ENCODE measurements around the gene CACNB3.

The CACNB3 gene

GRCh38 chr12:48819986-48820725 is 1.9 kb downstream of the CACNB3 start:
- TF ChIP-seq, protein P1, sequence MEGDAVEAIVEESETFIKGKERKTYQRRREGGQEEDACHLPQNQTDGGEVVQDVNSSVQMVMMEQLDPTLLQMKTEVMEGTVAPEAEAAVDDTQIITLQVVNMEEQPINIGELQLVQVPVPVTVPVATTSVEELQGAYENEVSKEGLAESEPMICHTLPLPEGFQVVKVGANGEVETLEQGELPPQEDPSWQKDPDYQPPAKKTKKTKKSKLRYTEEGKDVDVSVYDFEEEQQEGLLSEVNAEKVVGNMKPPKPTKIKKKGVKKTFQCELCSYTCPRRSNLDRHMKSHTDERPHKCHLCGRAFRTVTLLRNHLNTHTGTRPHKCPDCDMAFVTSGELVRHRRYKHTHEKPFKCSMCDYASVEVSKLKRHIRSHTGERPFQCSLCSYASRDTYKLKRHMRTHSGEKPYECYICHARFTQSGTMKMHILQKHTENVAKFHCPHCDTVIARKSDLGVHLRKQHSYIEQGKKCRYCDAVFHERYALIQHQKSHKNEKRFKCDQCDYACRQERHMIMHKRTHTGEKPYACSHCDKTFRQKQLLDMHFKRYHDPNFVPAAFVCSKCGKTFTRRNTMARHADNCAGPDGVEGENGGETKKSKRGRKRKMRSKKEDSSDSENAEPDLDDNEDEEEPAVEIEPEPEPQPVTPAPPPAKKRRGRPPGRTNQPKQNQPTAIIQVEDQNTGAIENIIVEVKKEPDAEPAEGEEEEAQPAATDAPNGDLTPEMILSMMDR (IDR thresholded peaks at IDR 0.05; ENCODE audit: low read depth, low read length) = no peak
- no peak for DNase-seq (ENCODE audit: extremely low read depth, low read depth)

GRCh38 chr12:48822139-48822538 is 3.8 kb downstream of the CACNB3 start:
- TF ChIP-seq, protein P1 (IDR thresholded peaks at IDR 0.05; ENCODE audit: low read depth, low read length) = no peak
- no peak for DNase-seq (ENCODE audit: extremely low read depth, low read depth)

DNA sequence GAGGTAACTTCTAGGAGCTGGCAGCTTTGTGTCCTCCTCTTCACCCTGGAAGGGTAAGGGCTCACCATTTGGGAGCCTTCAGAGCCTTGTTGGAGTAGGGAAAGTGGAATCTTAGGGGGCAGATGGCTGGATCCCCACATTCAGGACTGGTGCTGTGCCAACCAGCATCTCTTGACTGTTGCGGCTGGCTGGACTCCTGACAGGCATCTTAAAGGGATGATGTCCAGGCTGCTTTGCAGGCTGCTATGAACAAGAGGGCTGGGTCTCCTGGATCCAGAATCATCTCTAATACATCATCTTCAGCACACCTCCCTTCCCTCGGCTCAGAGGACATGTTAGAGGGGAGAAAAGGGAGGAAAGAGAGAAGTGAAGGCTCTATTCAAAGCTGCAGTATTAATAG is 4.4 kb downstream of the CACNB3 start:
- TF ChIP-seq, protein P1 (IDR thresholded peaks at IDR 0.05; ENCODE audit: low read depth, low read length) = no peak
- DNase-seq (ENCODE audit: extremely low read depth, low read depth) = no peak

- DNase-seq (ENCODE audit: extremely low read depth, low read depth) = no peak
- TF ChIP-seq, protein P1 (IDR thresholded peaks at IDR 0.05; ENCODE audit: low read depth, low read length) = no peak
These were observed 5.0 kb downstream of the CACNB3 start for GRCh38 chr12:48823281-48823680.

DNA sequence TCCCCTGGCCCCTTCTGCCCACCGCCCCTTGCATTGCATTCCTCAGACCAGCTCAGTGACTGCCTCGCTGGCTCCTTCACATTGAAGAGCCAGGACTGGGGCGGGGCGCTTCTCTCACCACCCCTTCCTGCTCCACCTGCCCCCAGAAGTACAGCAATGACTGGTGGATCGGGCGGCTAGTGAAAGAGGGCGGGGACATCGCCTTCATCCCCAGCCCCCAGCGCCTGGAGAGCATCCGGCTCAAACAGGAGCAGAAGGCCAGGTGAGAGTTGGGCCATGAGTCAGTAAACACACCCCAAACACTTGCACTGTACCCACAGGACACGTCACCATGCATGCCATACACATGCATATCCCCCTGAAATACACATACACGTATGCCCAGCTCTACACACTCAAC is 5.8 kb downstream of the CACNB3 start:
- DNase-seq (ENCODE audit: extremely low read depth, low read depth) = no peak
- TF ChIP-seq, protein P1 (IDR thresholded peaks at IDR 0.05; ENCODE audit: low read depth, low read length) = no peak

DNA sequence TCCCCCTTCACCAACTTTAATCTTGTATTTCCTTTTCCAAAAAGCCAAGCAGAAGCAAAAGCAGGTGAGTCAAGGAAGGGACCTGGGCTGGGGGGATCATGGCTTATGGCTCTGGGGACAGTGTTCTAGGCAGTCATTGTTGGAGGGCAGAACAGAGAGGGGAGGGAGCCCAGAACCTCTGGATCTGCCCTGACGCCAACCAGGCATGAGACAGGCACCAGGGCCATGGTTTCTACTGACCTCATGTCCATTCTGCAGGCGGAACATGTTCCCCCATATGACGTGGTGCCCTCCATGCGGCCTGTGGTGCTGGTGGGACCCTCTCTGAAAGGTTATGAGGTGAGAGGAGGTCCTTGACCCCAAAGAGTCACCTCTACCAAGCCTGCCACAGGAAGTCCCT is 6.6 kb downstream of the CACNB3 start:
- TF ChIP-seq, protein P1 (IDR thresholded peaks at IDR 0.05; ENCODE audit: low read depth, low read length) = no peak
- no peak for DNase-seq (ENCODE audit: extremely low read depth, low read depth)

DNA sequence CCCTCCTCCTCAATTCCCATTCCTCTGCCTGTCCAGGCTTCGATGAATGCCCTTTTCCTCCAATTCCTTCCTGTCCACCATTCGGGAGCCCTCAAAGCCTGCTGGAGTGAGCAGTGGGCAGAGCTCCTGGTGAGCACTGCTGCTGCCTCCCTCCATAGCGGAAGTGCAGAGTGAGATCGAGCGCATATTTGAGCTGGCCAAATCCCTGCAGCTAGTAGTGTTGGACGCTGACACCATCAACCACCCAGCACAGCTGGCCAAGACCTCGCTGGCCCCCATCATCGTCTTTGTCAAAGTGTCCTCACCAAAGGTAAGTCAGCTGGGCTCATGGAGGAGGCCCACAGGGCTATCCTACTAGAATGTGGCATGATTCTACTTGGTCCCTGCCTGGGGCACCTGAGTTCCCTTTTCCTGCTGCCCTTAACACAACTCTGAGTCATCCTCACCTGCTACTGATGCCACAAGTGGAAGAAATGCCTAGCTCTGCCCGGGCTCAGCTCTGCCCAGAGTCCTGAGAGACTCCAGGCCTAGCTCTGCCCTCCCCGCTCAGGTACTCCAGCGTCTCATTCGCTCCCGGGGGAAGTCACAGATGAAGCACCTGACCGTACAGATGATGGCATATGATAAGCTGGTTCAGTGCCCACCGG is 8.0 kb downstream of the CACNB3 start:
- TF ChIP-seq, protein P1 (IDR thresholded peaks at IDR 0.05; ENCODE audit: low read depth, low read length) = no peak
- DNase-seq (ENCODE audit: extremely low read depth, low read depth) = no peak

Data from AG09319 (cell line).